NCI-H1092 (cell line): Measurements from ENCODE around the gene TECPR2.
"Not testable (repeated sequence)": the region's sequence is repeated elsewhere in the genome, so short reads cannot be mapped to it uniquely, and the experiment has no call there.

ENCODE experiments used
- DNase-seq: peaks from one replicate; lab custom pipeline; 2025; lab: John Stamatoyannopoulos, UW

TECPR2 gene

DNA sequence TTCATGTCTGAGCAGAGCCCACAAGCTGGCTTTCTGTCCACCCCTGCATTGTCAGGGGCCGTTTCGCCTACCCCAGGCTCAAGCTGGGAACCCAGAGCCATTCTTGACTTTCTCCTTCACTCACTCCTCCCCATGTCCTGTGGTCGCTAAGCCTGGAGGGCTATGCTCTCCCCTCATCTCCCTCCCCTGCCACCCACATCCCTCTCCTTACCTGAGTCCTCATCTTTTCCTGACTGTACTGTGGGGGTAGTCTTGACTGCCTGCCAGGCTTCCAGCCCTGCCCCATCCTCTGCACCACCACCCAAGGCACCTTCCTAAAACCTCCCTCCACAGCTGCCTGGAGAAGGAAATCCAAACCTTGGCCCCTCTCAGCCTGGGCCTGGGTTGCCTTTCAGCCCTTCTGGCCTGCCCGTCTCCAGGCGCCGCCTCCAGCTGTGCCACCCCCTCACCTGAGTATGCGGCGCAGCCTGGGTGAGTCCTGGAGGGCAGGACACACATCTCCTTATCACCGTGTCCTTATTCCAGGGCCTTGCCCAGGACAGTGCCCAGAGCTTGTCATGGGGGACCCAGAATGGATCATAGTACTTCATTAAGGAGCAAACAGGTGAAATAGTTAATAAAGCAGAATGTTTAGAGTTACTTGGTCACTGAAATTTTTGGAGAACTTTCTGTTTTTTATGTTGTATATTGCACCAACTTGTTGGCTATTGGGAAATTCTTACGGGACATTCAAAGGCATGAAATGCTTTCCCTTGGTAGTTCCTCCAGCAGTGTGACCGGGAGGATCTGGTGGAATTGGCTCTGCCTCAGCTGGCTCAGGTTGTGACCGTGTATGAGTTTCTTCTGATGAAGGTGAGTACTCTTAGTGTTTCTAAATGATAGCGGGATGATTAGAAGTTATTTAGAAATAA is 28.7 kb upstream of the TECPR2 start:
- DNase-seq, result no peak

GRCh38 chr14:102335163-102335562 is 27.6 kb upstream of the TECPR2 start:
- no peak for DNase-seq

DNA sequence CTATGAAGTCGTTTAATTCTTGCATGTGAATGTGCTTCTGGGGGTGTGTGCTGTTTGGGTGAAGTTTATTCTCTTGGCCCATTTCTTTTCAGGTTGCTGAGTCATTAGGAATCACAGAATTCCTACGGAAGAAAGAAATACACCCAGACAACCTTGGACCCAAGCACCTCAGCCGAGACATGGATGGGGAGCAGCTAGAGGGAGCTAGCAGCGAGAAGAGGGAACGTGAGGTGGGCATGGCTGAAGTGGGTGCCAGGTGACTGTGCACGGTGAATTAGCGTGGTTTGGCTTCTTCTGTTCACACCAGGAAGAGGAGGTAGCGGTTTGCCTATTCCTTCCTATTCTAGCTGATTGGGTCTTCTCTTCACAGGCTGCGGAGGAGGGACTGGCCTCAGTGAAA is 24.0 kb upstream of the TECPR2 start:
- DNase-seq, result no peak

GRCh38 chr14:102341566-102341965 is 21.2 kb upstream of the TECPR2 start:
- DNase-seq, result no peak

DNA sequence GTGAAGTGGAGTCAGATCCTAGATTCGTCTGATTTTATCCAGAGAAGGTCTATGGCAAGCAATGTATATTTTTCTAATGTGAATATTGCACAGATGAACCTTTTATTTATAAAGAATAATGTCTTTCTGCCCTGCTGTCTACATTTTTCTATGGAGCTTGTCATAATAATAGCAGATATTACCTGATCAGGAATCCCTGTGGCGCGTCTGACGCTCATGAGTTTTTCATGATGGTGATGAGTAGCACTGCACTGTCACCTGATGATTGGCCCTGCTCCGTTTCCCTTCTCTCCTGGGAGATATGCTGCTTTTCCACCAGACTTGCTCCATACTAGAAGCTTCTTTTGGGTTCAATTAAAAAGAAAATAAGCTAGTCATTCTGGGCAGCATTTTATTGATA is 20.5 kb upstream of the TECPR2 start:
- DNase-seq, result no peak

DNA sequence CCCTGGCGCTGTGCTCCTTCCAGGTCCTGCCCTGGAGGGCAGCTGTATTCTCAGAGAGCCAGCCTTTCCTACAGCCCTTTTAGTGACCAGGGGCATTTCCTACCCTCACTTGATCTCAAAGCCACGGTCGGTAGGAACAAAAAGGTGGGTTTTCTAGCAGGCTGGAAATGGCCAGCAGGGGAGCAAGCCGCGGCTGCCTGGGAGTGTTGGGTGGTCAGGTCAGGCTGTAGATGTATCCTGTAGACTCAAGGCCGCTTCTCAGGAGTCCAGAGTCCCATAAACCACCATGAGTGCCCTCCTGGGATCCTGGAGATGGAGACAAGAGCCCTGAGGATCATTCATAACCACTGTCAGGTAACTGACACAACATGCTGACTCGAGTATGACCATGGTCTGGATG is 18.7 kb upstream of the TECPR2 start:
- DNase-seq, result no peak

DNA sequence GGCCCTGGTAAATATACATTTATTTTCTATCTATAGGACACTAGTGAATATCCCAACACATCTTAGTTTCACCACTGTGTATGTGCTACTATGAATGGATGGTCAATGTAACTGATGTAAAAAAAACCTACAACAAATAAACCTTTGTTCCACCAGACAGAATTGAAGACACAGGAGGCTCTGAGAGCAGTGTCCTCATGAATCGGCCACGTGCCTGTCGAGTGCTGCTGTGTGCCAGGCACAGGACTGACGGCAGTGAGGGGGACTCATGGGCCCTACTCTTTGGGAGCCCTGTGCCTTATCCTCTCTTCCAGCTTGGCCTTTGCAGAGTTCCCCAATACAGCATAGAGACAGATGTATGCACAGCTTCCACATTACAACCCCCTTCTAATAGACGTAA is 18.3 kb upstream of the TECPR2 start:
- DNase-seq, result no peak

- no peak for DNase-seq
These were observed 17.5 kb upstream of the TECPR2 start for GRCh38 chr14:102345232-102345631.

DNA sequence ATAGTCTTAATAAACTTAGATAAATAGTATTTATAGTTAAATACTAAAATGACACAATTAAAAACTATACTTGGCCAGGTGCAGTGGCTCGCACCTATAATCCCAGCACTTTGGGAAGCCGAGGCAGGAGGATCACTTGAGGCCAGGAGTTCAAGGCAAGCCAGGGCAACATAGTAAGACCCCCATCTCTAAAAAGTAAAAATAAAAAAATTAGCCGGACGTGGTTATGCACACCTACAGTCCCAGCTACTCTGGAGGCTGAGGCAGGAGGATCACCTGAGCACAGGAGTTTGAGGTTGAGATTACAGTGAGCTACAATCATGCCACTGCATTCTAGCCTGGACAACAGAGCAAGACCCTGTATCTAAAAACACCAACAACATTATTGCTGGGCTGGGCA is 16.1 kb upstream of the TECPR2 start:
- DNase-seq, result no peak

DNA sequence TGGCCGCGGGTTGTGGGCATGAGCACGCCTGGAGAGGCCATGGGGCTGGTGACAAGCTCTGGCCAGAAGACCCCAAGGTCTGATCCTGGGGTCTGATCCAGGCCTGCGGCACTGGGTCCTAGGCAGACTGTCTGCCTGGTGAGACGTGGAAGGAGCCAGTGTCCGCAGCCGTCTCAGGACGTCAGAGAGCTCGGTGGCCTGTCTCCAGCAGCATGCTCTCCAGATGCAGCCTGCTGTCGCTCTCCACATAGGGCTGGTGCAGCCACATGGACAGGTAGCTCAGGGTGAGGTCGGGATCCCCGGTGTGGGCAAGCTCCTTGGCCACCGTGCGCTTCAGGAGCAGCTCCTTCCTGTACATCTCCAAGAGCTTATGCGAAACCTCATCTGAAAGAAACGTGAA is 14.4 kb upstream of the TECPR2 start:
- DNase-seq, result no peak

DNA sequence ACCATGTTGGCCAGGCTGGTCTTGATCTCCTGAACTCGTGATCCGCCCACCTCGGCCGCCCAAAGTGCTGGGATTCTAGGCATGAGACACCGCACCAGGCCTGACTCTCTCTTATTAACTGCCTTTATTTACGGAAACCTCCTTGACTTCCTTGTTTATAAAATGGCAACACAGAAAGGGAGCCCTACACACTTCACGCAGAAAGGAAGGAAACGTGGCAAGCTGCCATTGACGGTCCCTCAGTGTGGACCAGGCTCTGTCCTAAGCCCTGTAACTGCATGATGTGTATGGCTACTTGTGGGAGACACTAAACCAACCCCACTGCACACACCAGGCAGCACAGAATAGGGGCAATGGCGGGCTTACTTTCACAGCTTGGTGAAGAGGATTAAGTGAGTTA is 11.7 kb upstream of the TECPR2 start:
- no peak for DNase-seq

GRCh38 chr14:102351593-102351992 is 11.1 kb upstream of the TECPR2 start:
- not testable (repeated sequence) for DNase-seq

GRCh38 chr14:102352213-102352612 is 10.5 kb upstream of the TECPR2 start:
- DNase-seq, result no peak

GRCh38 chr14:102353126-102353619 is 9.6 kb upstream of the TECPR2 start:
- no peak for DNase-seq

DNA sequence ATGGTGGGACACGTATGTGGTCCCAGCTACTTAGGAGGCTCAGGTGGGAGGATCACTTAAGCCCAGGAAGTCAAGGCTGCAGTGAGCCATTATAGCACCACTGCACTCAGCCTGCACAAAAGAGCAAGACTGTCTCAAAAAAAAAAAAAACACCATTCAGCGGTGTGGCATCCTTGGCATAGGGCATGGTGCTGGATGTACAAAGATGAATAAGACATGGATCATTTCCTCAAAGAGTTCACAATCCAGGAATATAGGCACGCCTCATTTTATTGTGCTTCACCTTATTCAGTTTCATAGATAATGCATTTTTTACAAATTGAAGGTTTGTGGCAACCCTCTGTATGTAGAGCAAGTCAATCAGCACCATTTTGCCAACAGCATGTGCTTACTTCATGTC is 6.5 kb upstream of the TECPR2 start:
- no peak for DNase-seq

DNA sequence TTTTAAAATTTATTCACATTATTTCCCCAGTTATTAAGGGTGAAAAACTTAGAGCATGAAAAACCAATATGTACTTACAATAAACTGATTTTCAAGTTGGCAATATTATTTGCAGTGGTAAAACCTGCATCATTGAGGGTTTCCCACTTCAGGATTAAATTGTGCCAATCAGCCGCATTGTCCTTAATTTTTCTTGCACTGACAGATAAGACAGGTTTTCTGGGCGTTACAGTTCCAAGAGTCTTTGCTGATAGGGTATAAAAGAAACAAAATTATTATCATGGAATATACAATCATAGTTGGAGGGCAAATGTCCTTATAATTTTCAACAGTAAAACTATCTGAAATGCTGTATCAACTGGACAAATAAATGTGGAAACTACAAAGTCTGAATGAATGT is 3.4 kb upstream of the TECPR2 start:
- DNase-seq, result no peak

- DNase-seq, result no peak
These were observed 2.4 kb upstream of the TECPR2 start for GRCh38 chr14:102360388-102360787.

- no peak for DNase-seq
These were observed 657 bp upstream of the TECPR2 start for GRCh38 chr14:102362084-102362483.

- peak; percentile 42 for DNase-seq
These were observed 622 bp downstream of the TECPR2 start for GRCh38 chr14:102363182-102363943.

- DNase-seq, result no peak
These were observed 7.6 kb downstream of the TECPR2 start for GRCh38 chr14:102370305-102370809.

DNA sequence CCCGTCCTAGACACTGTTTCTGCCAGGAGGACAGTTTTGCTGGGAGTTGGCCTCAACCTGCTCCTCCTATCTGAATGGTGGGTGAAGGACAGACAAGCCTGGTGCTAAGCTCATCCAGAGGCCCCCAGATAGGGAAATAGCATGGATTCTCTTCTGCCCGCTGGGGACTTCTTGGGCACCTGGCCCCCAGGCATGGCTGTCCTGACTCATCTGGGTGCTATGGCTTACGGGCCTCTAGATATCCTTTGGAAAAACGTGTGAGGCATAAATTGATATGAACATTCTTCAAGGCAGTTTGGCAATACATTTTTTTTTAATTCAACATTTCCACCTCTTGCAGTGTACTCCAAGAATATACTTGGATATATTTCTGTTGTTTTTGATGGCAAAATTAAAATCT is 8.6 kb downstream of the TECPR2 start:
- DNase-seq, result no peak

DNA sequence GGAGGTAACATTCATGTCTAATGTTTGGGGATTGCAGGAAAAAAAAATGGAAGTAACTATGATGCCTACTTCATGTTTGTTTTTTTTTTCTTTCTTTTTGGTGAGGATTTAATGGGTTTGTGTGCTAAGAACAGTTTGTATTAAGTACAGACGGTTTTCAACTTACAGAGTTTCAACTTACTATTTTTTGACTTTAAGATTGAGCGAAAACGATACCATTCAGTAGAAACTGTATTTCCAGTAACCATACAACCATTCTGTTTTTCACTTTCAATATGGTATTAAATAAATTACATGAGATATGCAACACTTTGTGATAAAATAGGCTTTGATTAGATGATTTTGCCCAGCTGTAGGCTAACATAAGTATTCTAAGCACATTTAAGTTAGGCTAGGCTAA is 10.4 kb downstream of the TECPR2 start:
- no peak for DNase-seq

DNA sequence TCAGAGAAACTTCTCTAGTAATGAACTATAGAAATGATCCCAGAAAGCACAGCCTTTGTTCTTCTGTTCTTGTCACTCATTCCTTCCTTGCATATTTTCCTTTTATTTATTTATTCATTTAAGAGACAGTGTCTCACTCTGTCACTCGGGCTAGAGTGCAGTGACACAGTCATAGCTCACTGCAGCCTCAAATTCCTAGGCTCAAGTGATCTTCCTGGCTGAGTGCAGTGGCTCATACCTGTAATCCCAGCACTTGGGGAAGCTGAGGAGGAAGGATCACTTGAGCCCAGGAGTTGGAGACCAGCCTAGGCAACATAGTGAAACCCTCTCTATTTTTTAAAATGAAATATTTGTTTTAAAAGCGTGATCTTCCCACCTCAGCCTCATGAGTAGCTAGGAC is 11.5 kb downstream of the TECPR2 start:
- no peak for DNase-seq
